GM21576 (cell line): ENCODE data around the gene GNG14.
"Not testable (repeated sequence)": the region's sequence is repeated elsewhere in the genome, so short reads cannot be mapped to it uniquely, and the experiment has no call there.

Experiments
- ATAC-seq: cut with Tn5 transposase; IDR thresholded peaks from one replicate; pipeline ENCODE4 v1.9.1; 2021; ENCODE audit warnings: mild to moderate bottlenecking, moderate library complexity; ENCODE audit not compliant: unreplicated experiment

GNG14 gene

GRCh38 chr19:12687496-12688196, at the start of gene GNG14:
Gene GNG14 (plus strand): TSS chr19:12687998. CDS start chr19:12688049, 51 bp downstream.
- no peak for ATAC-seq

GRCh38 chr19:12638611-12639182, 49.1 kb upstream of the GNG14 start:
- no peak for ATAC-seq

GRCh38 chr19:12639901-12640613, 47.7 kb upstream of the GNG14 start:
- ATAC-seq, result peak; percentile 60

- no peak for ATAC-seq
These were observed 46.3 kb upstream of the GNG14 start for GRCh38 chr19:12641456-12641855.

GRCh38 chr19:12642506-12642905, 45.3 kb upstream of the GNG14 start:
- ATAC-seq, result no peak

GRCh38 chr19:12643716-12644115, 44.1 kb upstream of the GNG14 start:
- ATAC-seq, result not testable (repeated sequence)

GRCh38 chr19:12646551-12646950, 41.2 kb upstream of the GNG14 start:
- ATAC-seq, result no peak

GRCh38 chr19:12647047-12647446, 40.8 kb upstream of the GNG14 start:
- no peak for ATAC-seq

- no peak for ATAC-seq
These were observed 40.2 kb upstream of the GNG14 start for GRCh38 chr19:12647490-12648071.

GRCh38 chr19:12648088-12648487, 39.7 kb upstream of the GNG14 start:
- no peak for ATAC-seq

GRCh38 chr19:12649941-12650340, 37.9 kb upstream of the GNG14 start:
- no peak for ATAC-seq

- ATAC-seq, result no peak
These were observed 35.6 kb upstream of the GNG14 start for GRCh38 chr19:12652219-12652618.

- no peak for ATAC-seq
These were observed 32.3 kb upstream of the GNG14 start for GRCh38 chr19:12655546-12655945.

GRCh38 chr19:12656899-12657571, 30.8 kb upstream of the GNG14 start:
- no peak for ATAC-seq

GRCh38 chr19:12657966-12658365, 29.8 kb upstream of the GNG14 start:
- no peak for ATAC-seq

- ATAC-seq, result no peak
These were observed 26.8 kb upstream of the GNG14 start for GRCh38 chr19:12660980-12661379.

- no peak for ATAC-seq
These were observed 23.2 kb upstream of the GNG14 start for GRCh38 chr19:12664406-12665280.

GRCh38 chr19:12665281-12665573, 22.6 kb upstream of the GNG14 start:
- ATAC-seq, result no peak

- no peak for ATAC-seq
These were observed 22.0 kb upstream of the GNG14 start for GRCh38 chr19:12665671-12666264.
